Immature natural killer cell (primary cell): ENCODE results near the gene KCNJ10. TPM values are rescaled to one million over a fixed set of nuclear protein-coding genes. Genes with fewer than 3 reads are reported as not detected.

Source experiments
- DNase-seq, 3 donors: peaks; one replicate each; pipeline ENCODE4 v3.0.0; 2022; ENCODE audit warnings: mixed read lengths in 1 of 3
- H3K27ac Mint-ChIP-seq, 6 donors: one replicate each; pipeline ENCODE4 v1.8.0; 2020; ENCODE audit warnings: mixed read lengths in 6 of 6, mild to moderate bottlenecking in 5 of 6, inconsistent platforms in 4 of 6, moderate library complexity in 3 of 6
- H3K27me3 Mint-ChIP-seq, 3 donors: one replicate each; pipeline ENCODE4 v1.8.0; 2020 to 2021; ENCODE audit warnings: low read depth in 3 of 3, mild to moderate bottlenecking in 3 of 3, mixed read lengths in 3 of 3, moderate library complexity in 3 of 3, inconsistent platforms in 1 of 3
- H3K36me3 Mint-ChIP-seq, 3 donors: one replicate each; pipeline ENCODE4 v1.8.0; 2020; ENCODE audit warnings: mixed read lengths in 3 of 3, inconsistent platforms in 2 of 3, mild to moderate bottlenecking in 2 of 3
- H3K4me1 Mint-ChIP-seq, 2 donors: one replicate each; pipeline ENCODE4 v1.8.0; 2020; ENCODE audit warnings: inconsistent platforms in 2 of 2, mild to moderate bottlenecking in 2 of 2, mixed read lengths in 2 of 2, moderate library complexity in 1 of 2
- H3K4me3 Mint-ChIP-seq, 5 donors: one replicate each; pipeline ENCODE4 v1.8.0; 2020; ENCODE audit warnings: mild to moderate bottlenecking in 5 of 5, mixed read lengths in 5 of 5, inconsistent platforms in 3 of 5, moderate library complexity in 3 of 5
- H3K9me3 Mint-ChIP-seq, 6 donors: one replicate each; pipeline ENCODE4 v1.8.0; 2020; ENCODE audit warnings: mild to moderate bottlenecking in 6 of 6, mixed read lengths in 6 of 6, inconsistent platforms in 4 of 6, moderate library complexity in 3 of 6
- polyA plus RNA-seq, 3 donors: library from polyadenylated mRNA; unstranded; fragments of 300-500 nt; fragmentation: Illumina TruSeq; gene quantifications; one replicate each; pipeline ENCODE4 v1.2.3, GENCODE V29; 2021

KCNJ10 gene
- polyA plus RNA-seq, 3 donors from 2014 or later, result not detected

DNA sequence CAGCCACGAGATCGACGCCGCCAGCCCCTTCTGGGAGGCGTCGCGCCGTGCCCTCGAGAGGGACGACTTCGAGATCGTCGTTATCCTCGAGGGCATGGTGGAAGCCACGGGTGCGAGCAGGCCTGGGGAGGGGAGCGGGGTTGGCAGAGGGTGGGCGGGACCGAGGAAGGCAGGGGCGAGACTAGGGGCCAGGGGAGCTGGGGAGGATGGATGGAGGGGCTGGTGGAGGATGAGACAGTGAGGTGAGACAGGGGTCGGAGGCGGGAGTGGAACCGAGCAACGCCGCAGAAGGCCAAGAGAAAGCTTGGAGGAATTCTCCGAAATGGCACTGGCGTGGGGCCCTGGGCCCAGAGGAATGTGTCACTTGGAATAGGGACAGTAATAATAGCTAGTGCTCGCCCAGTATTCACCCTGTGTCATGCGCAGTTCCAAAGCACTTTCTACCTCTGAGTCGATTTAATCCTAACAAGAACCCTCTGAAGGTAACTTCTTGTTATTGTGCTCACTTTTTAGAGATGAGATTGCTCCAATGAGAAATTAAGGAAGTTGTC, 14.9 kb upstream of the KCNJ10 start:
- DNase-seq, result no peak
- H3K4me3 Mint-ChIP-seq, result no peak overlapping the region
- peaks cover 4 to 11% of the 10 kb centered on the region in 2 donors for H3K4me1 Mint-ChIP-seq

DNA sequence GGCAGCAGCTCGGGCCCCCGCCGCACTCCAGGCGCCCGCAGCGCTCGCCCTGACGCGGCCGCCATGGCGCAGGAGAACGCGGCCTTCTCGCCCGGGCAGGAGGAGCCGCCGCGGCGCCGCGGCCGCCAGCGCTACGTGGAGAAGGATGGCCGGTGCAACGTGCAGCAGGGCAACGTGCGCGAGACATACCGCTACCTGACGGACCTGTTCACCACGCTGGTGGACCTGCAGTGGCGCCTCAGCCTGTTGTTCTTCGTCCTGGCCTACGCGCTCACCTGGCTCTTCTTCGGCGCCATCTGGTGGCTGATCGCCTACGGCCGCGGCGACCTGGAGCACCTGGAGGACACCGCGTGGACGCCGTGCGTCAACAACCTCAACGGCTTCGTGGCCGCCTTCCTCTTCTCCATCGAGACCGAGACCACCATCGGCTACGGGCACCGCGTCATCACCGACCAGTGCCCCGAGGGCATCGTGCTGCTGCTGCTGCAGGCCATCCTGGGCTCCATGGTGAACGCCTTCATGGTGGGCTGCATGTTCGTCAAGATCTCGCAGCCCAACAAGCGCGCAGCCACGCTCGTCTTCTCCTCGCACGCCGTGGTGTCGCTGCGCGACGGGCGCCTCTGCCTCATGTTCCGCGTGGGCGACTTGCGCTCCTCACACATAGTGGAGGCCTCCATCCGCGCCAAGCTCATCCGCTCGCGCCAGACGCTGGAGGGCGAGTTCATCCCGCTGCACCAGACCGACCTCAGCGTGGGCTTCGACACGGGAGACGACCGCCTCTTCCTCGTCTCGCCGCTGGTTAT, 14.2 kb upstream of the KCNJ10 start:
- Mint-ChIP-seq H3K27me3 (peaks cover 20 to 23% (median 22%) of the 10 kb centered on the region in 3 donors), H3K4me1 (peaks cover 4 to 11% of the 10 kb centered on the region in 2 donors), H3K4me3 (peak overlapping the region; percentile 47 to 69 (median 62)), H3K27ac (no peak overlapping the region), H3K9me3 (no peaks in the 10 kb centered on the region), H3K36me3 (peaks cover 0 to 24% (median 5%) of the 10 kb centered on the region in 3 donors)
- DNase-seq, result peak; percentile 41 to 48 (median 47)

More for the DNA sequence above, 14.9 kb upstream of the KCNJ10 start:
- no peak overlapping the region for H3K27ac Mint-ChIP-seq
- no peaks in the 10 kb centered on the region for H3K9me3 Mint-ChIP-seq
- peaks cover 0 to 25% (median 5%) of the 10 kb centered on the region in 3 donors for H3K36me3 Mint-ChIP-seq
- H3K27me3 Mint-ChIP-seq, result peaks cover 20 to 21% (median 20%) of the 10 kb centered on the region in 3 donors

DNA sequence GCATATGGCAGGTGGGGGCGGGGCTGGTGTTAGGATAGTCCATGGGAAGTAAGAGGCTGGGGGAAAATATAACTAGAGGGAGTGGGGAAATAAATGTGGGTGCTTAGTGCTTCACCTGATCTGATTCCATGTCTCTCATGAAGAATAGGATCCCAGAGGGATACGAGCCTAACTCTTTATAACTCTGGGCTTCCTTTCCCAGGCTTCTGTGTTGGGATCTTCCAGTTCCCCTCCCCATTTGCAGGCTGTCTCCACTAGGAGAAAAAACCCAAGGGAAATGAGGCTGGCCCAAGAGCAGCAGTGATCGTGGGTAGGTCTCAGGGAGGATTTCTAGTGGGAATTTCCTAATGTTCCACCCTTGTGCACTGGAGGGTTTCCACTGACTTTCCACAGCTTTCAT, 13.0 kb upstream of the KCNJ10 start:
- no peak for DNase-seq
- no peak overlapping the region for H3K27ac Mint-ChIP-seq
- peak overlapping the region in 4 of 5 donors; percentile 35 to 67 (median 50) for H3K4me3 Mint-ChIP-seq
- H3K9me3 Mint-ChIP-seq, result no peaks in the 10 kb centered on the region
- H3K27me3 Mint-ChIP-seq, result peaks cover 21 to 23% (median 22%) of the 10 kb centered on the region in 3 donors
- peaks cover 4 to 11% of the 10 kb centered on the region in 2 donors for H3K4me1 Mint-ChIP-seq
- H3K36me3 Mint-ChIP-seq, result peaks cover 0 to 12% (median 5%) of the 10 kb centered on the region in 3 donors

DNA sequence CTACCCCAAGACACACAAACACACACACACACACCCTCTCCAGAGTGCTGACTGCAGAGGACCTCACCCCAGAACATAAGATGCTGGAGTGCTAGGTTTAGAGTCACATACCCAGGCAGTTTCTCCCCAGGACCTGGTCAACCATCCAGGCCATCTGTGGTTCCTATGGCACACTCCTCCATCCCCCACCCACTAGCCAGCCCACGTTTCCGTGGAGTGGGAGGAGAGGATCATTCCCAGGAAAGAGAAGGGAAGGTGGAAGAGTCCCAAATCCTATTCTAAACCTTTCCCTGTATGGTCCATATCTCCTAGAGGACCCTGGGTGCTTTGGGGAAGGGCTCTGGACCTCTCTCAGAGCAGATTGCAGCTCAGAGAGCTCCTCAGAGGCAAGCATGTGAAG, 12.5 kb upstream of the KCNJ10 start:
- no peak for DNase-seq
- peaks cover 0 to 11% (median 5%) of the 10 kb centered on the region in 3 donors for H3K36me3 Mint-ChIP-seq
- H3K4me1 Mint-ChIP-seq, result peaks cover 4 to 11% of the 10 kb centered on the region in 2 donors
- peak overlapping the region in 4 of 5 donors; percentile 22 to 45 (median 36) for H3K4me3 Mint-ChIP-seq
- H3K27me3 Mint-ChIP-seq, result peaks cover 21 to 23% (median 22%) of the 10 kb centered on the region in 3 donors
- no peak overlapping the region for H3K27ac Mint-ChIP-seq
- H3K9me3 Mint-ChIP-seq, result no peaks in the 10 kb centered on the region

DNA sequence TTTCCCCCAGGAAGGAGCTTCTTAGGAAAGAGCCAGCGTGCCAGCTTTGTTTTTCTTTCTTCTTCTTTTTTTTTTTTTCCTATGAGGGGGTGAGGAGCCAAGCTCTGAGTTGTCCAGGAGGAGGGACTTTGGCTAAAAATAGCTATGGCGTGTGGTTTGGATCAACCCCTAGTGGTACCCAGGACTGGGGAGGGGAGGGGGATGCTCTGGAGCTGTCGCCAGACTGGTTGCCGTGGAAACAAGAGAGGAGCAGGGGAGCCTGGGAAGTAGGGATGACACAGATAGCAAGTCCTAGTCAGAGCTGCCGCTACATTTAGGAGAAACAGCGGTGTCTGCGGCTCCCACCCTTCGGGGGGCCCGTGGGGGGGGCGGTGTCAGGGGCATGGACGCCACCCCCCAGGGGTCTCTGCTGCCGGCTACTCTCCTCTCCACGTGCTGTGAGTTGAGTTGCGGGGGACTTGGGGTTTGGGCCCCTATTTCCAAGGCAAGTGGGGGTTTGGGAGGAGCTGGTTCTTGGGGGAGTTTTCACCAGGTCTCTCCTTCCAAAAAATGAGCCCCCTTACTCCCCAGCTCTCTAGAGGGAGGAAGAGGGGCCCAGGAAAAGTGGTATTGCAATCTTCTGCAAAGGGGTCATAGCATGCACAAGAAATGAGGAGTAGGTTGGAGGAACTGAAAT, 11.4 kb upstream of the KCNJ10 start, which contains the start of gene KCNJ9:
Gene KCNJ9, plus strand, starts transcription at position 278 of the 676 bp plus-strand sequence. CDS start 2,493 bp downstream, outside the sequence.
- no peak for DNase-seq
- H3K9me3 Mint-ChIP-seq, result no peaks in the 10 kb centered on the region
- peaks cover 0 to 4% (median 0%) of the 10 kb centered on the region in 3 donors for H3K36me3 Mint-ChIP-seq
- H3K27ac Mint-ChIP-seq, result no peak within 1 kb of the TSS
- H3K4me3 Mint-ChIP-seq, result no peak within 1 kb of the TSS
- peaks cover 4 to 11% of the 10 kb centered on the region in 2 donors for H3K4me1 Mint-ChIP-seq
- H3K27me3 Mint-ChIP-seq, result peaks cover 21 to 28% (median 23%) of the 10 kb centered on the region in 3 donors

DNA sequence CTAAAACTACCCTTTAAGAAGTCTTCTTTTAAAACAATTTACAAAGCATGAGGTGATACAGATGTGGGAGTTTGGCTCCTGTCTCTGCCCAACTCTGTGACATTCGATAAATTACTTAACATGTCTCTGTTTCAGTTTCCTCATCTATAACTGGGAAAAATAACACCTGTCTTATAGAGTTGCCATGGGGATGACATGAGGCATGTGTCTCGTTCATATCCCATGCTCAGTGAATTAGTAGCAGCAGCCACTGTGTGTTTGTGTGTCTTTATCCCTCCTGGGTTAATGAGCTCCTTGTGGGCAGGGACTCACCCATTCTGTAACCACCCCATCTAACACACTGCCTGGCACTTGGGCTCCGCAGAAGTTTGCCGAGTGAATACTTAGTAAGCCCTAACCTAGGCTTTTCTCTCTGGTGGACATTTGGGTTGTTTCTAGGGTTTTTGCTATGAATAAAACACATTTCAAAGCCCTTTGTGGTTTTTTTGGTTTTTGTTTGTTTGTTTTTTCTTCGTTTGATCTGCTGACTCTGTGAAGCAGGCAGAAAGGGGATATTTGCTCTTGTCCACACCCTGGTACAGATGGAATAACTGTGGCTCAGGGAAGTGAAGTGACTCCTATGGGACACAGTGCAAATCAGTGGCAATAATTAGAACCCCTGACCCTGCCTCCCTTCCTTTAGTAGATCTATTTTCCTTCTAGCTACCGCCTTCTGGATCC, 10.6 kb upstream of the KCNJ10 start:
- no peaks in the 10 kb centered on the region for H3K9me3 Mint-ChIP-seq
- no peak overlapping the region for H3K27ac Mint-ChIP-seq
- DNase-seq, result no peak
- peaks cover 19 to 28% (median 27%) of the 10 kb centered on the region in 3 donors for H3K27me3 Mint-ChIP-seq
- H3K4me1 Mint-ChIP-seq, result peaks cover 4 to 10% of the 10 kb centered on the region in 2 donors
- no peak overlapping the region for H3K4me3 Mint-ChIP-seq
- H3K36me3 Mint-ChIP-seq, result peaks cover 0 to 2% (median 0%) of the 10 kb centered on the region in 3 donors

DNA sequence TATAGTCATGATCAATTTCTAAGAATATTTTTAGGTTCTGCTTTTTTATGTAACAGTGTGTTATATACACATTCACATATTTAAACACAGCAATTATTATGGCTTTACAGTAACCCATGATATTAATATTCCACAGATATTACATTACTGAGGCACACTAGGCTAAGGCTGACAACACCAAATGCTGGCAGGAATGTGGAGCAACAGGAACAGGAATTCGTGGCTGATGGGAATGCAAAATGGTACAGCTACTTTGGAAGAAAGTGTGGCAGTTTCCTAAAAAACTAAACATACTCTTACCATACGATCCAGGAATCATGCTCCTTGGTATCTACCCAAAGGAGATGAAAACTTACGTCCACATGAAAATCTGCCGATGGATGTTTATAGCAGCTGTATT, 9.5 kb upstream of the KCNJ10 start:
- no peaks in the 10 kb centered on the region for H3K9me3 Mint-ChIP-seq
- H3K4me3 Mint-ChIP-seq, result no peak overlapping the region
- H3K27ac Mint-ChIP-seq, result no peak overlapping the region
- H3K27me3 Mint-ChIP-seq, result peaks cover 17 to 27% (median 25%) of the 10 kb centered on the region in 3 donors
- H3K36me3 Mint-ChIP-seq, result no peaks in the 10 kb centered on the region
- H3K4me1 Mint-ChIP-seq, result peaks cover 4% of the 10 kb centered on the region in 2 donors
- DNase-seq, result no peak

DNA sequence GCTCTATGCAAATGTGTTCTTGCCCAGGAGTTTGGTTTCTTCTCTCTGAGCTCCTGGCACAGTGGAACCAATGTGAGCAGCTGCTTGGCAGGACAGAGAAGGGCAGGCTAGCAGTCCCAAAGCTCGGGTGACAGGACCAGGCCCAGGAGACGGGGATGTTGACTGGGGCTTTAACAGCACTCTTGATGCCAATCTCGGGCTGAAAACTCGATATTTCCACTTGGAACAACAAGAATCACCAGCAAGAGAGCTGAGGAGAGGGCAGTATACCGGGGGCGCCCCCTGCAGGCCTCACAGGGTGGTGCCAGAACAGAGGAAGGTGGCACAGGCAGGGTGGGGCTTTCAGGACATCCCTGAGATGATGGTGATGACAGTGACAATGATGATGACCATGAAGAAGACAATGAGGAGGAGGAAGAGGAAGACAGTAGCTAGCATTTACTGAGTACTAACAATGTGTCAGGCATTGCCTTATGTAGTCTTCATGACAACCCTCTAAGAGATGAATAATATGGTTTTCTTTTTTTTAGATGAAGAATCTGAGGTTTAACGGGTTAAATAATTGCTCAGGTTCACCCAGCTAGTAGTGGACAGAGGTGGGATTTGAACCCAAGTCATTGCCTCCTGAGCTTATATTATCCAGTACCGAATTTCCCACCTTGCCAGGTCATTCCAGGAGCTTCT, 8.7 kb upstream of the KCNJ10 start:
- peaks cover 17 to 26% (median 24%) of the 10 kb centered on the region in 3 donors for H3K27me3 Mint-ChIP-seq
- no peaks in the 10 kb centered on the region for H3K9me3 Mint-ChIP-seq
- no peaks in the 10 kb centered on the region for H3K4me1 Mint-ChIP-seq
- no peak overlapping the region for H3K27ac Mint-ChIP-seq
- H3K36me3 Mint-ChIP-seq, result no peaks in the 10 kb centered on the region
- H3K4me3 Mint-ChIP-seq, result no peak overlapping the region
- peak; percentile 26 to 46 (median 30) for DNase-seq

DNA sequence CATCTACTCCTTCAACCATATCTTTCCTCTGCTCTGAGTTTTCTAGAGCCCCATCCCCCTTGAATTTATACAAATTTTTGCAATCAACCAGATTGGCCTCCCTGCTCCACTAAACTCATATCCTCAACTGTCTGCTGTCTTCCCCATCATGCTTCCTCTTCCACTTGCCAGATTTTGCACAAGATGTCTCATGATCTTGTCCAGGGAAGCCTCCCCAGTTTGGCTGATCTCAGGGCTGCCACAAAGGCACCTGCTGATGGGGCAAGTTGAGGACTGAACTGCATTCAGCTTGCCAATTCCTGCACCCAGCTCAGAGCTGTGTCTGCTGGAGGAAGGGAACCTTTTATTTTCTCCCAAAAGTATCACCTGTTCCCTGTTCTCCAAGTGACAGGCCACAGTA, 7.5 kb upstream of the KCNJ10 start:
- Mint-ChIP-seq H3K4me3 (no peak overlapping the region), H3K9me3 (no peaks in the 10 kb centered on the region), H3K36me3 (no peaks in the 10 kb centered on the region), H3K4me1 (no peaks in the 10 kb centered on the region), H3K27ac (no peak overlapping the region), H3K27me3 (peaks cover 12 to 21% (median 21%) of the 10 kb centered on the region in 3 donors)
- DNase-seq, result no peak

DNA sequence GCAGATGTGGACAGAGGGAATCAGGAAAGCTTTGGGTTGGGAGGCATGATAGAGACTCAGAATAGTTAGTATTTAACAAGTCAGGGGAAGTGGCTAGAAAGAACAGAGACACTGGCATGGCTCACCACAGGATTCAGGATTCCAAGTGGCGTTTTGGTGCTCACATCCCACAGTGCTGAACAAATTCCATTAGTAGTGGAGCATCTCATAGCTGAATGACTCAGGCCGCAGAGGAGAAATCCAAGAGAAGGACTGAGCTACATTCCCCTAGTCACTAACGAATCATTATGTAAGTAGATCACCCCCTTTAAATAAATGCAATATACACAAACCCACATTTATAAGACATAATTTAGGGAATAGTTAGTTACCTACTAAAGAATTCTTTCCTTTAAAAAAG, 6.3 kb upstream of the KCNJ10 start:
- no peak overlapping the region for H3K27ac Mint-ChIP-seq
- no peaks in the 10 kb centered on the region for H3K4me1 Mint-ChIP-seq
- H3K9me3 Mint-ChIP-seq, result peaks cover 0 to 2% (median 0%) of the 10 kb centered on the region in 6 donors
- peaks cover 10 to 21% (median 11%) of the 10 kb centered on the region in 3 donors for H3K27me3 Mint-ChIP-seq
- H3K36me3 Mint-ChIP-seq, result no peaks in the 10 kb centered on the region
- no peak for DNase-seq
- no peak overlapping the region for H3K4me3 Mint-ChIP-seq

DNA sequence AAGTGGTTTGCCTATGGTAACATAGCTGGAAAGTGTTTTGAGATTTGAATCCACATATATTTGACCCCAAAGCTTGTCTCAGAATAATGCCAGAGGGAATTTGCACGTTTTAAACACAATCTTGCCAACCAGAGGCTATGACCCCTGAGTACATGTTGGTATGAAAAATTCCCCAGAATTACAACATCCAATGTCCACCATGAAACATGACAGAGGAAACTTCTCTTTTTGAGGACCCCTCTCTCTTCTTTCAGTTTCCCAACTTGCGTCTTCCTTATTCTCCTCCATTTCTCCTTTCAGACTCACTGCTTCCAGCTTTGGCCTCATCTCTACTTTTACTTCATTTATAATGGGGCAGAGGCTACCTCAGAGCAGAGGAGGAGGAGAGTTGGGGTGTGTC, 5.9 kb upstream of the KCNJ10 start:
- Mint-ChIP-seq H3K27me3 (peaks cover 10 to 17% (median 11%) of the 10 kb centered on the region in 3 donors), H3K27ac (no peak overlapping the region)

DNA sequence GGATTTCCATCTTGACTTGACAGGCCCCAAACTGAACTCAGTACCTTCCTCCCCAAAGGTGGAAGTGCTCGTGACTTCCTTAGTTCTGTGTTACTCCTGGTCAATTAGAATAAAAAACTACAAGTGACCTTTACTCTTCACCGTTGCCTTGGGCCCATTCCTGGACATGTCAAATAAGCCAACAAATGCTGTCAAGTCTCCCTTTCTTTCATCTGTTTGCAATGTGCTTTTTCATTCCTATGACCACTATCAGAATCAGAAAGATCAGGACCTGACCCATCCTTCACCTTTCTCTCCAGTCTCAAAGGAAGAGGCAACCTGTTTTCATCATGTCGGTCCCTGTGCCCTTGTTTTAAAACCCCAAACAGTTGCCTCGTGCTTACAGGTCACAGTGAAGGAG, 4.9 kb upstream of the KCNJ10 start:
- no peak overlapping the region for H3K4me3 Mint-ChIP-seq
- peaks cover 9 to 13% (median 12%) of the 10 kb centered on the region in 3 donors for H3K27me3 Mint-ChIP-seq
- DNase-seq, result no peak
- no peaks in the 10 kb centered on the region for H3K36me3 Mint-ChIP-seq
- peaks cover 0 to 2% (median 0%) of the 10 kb centered on the region in 6 donors for H3K9me3 Mint-ChIP-seq
- peaks cover 7 to 9% of the 10 kb centered on the region in 2 donors for H3K4me1 Mint-ChIP-seq
- no peak overlapping the region for H3K27ac Mint-ChIP-seq

More for the DNA sequence above, 5.9 kb upstream of the KCNJ10 start:
- peaks cover 0 to under 1% of the 10 kb centered on the region in 2 donors for H3K4me1 Mint-ChIP-seq
- no peak overlapping the region for H3K4me3 Mint-ChIP-seq
- H3K36me3 Mint-ChIP-seq, result no peaks in the 10 kb centered on the region
- no peak for DNase-seq
- H3K9me3 Mint-ChIP-seq, result peaks cover 0 to 2% (median 0%) of the 10 kb centered on the region in 6 donors

DNA sequence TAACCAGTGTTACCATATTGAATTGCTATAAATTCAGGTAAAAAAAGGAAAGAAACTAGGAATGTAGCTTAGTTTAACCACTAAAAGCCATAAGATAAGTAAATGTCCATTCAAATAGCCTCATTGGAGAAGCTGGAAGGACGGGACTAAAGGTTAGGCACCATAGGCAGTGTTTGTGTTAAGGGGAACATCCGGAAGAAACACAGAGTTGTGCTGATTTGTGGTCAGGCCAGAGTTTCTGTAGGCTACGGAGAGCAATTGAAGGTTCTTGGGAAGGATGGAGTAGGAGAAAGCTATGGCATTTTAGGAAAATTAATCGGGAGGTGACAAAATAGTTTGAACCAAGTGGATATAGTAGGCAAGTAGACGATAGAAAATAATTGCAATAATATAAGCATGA, 1.3 kb upstream of the KCNJ10 start:
- no peak overlapping the region for H3K4me3 Mint-ChIP-seq
- no peak for DNase-seq
- H3K9me3 Mint-ChIP-seq, result peaks cover 0 to 2% (median 0%) of the 10 kb centered on the region in 6 donors
- no peaks in the 10 kb centered on the region for H3K36me3 Mint-ChIP-seq
- peaks cover 8 to 9% of the 10 kb centered on the region in 2 donors for H3K4me1 Mint-ChIP-seq
- H3K27me3 Mint-ChIP-seq, result peaks cover 8 to 11% (median 9%) of the 10 kb centered on the region in 3 donors
- no peak overlapping the region for H3K27ac Mint-ChIP-seq
